Activated CD8-positive, alpha-beta memory T cell treated with anti-CD3 and anti-CD28 coated beads for 4 hours (primary cell): ENCODE results near the gene BCL7C.
"Not testable (repeated sequence)": the region's sequence is repeated elsewhere in the genome, so short reads cannot be mapped to it uniquely, and the experiment has no call there.

Experiments used
- DNase-seq, 2 donors: peaks; one replicate each; pipeline ENCODE4 v3.0.0-alpha.2; 2020; ENCODE audit warnings: low read depth in 2 of 2

The BCL7C gene

GRCh38 chr16:30893744-30894539, at the start of gene BCL7C:
Gene BCL7C, minus strand, starts transcription at chr16:30894077. Its CDS starts 133 bp downstream, at chr16:30893944.
- peak; percentile 64 to 66 for DNase-seq

DNA sequence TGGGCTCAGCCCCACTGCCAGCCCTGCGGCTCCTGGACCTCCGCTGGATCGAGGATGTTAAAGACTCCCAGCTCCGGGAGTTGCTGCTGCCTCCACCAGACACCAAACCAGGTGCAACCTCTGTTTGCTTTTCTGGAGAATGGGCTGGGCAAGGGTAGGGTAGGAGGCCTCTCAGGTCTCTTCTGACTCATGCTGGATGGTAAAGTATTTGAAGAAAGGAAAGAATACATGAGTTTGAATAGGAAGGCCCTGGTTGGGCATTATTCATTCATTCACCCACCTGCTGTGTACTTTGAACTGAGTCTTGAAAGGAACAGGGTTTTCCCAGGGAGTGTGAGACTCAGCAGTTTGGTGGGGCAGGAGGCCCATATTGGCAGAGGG, 48.5 kb upstream of the BCL7C start:
- no peak for DNase-seq

GRCh38 chr16:30941600-30942425, 47.9 kb upstream of the BCL7C start:
- peak in 1 of 2 donors; percentile 16 for DNase-seq

DNA sequence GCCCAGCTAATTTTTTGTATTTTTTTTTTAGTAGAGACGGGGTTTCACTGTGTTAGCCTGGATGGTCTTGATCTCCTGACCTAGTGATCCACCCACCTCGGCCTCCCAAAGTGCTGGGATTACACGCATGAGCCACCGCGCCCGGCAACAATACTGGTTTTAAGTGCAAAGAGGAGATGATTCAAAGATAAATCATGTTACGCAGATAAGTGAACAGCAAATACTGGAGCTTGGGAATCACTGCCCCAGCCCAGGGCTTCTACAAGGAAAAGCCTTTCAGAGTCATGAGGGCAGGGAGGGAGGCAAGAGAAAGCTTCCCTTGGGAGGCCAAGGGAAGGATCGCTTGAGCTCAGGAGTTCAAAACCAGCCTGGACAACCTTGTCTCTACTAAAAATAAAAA, 45.7 kb upstream of the BCL7C start:
- not testable (repeated sequence) for DNase-seq

- no peak for DNase-seq
These were observed 43.8 kb upstream of the BCL7C start for GRCh38 chr16:30937692-30938091.

- DNase-seq = no peak
These were observed 41.1 kb upstream of the BCL7C start for GRCh38 chr16:30934827-30935557.

DNA sequence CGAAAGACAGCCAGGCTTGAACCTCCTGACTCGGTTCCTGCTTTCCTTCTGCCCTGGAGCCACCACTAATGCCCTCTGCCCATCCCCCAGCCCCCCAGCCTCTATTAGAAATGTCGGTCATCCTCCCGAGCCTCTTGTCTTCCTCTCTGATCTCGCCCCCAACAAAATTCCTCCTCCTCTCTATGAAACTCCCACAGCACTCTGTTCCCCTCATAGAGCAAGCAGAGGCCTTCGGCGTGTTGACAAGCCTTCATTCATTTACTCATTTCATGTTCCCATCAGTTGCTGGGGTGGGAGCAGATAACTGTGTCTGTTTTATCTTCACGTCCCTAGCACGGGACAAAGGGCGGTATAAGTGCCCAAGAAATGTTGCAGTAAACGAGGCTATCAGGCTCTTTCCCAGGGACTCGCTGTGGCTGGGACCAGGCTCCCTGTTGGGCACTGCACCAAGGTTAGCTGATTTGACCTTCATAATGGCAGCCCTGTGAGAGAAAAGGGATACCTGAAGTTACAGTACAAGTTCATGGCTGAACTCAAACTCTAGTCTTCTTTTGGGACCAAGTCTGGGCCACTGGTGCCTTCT, 37.3 kb upstream of the BCL7C start:
- no peak for DNase-seq

DNA sequence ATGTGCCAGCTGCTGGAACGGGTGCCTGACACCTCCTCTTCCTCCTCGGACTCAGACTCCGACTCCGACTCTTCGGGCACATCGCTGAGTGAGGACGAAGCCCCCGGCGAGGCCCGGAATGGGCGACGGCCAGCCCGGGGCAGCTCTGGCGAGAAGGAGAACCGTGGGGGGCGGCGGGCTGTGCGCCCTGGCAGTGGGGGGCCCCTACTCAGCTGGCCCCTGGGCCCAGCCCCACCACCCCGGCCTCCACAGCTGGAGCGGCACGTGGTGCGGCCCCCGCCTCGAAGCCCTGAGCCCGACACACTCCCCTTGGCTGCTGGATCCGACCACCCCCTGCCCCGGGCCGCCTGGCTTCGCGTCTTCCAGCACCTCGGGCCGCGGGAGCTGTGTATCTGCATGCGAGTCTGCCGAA, 36.3 kb upstream of the BCL7C start:
- no peak for DNase-seq

- no peak for DNase-seq
These were observed 35.3 kb upstream of the BCL7C start for GRCh38 chr16:30929167-30929566.

- DNase-seq = no peak
These were observed 34.5 kb upstream of the BCL7C start for GRCh38 chr16:30928390-30928789.

DNA sequence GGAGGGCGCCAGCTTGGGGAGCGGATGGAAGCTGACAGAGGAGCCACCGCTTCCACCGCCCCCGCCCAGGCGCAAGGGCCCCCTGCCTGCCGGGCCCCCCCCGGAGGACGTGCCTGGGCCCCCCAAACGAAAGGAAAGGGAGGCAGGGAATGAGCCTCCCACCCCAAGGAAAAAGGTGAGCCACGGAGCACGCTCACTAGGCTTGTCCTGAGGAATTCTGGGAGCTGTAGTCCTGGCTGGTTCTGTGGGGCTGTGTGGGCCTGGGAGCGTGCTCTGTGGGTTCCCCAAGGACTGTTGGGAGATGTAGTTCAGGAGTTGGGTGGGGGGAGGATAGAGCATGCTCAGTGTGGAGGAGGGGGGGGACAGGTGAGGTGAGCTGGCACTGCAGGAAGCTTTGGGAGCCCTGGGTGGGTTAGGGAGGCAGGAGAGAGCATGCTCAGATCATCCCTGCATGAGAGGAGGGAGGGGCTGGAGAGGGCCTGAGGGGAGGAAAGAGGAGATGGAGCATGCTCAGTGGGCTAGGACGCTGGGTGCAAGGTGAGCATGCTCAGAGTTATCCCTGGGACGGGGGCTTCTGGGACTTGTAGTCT, 34.0 kb upstream of the BCL7C start:
- no peak for DNase-seq

DNA sequence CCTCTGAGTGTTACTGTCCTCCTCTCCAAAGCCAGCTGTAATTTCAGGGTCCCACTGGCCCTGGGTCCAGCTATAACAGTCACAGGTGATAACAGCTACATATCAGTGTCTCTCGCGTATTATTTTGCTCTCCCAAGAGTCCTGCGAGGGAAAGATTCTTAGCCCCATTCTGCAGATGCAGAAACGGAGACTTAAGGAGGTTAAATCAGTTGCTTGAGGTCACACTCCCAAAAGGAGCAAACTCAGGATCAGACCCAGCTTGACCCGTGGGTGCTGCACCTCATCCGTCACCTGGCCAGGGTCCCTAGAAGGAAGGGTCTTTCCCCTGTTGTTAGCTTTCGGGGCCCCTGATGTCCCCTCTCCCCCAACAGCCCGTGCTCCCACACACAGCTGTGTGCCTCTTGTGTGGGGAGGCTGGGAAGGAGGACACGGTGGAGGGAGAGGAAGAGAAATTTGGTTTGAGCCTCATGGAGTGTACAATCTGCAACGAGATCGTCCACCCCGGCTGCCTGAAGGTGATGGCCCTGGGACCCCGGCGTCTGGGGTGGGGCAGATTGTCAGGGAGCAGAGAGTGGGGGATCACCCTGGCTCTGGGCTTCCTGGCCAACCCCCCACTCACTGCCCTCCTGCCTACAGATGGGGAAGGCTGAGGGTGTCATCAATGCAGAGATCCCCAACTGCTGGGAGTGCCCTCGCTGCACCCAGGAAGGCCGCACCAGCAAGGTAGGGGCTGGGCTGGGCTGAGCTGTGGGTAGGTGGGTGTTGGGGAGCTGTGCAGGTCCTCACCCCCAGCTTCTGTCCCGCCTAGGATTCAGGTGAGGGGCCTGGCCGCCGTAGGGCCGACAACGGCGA, 33.3 kb upstream of the BCL7C start:
- no peak for DNase-seq

- no peak for DNase-seq
These were observed 32.3 kb upstream of the BCL7C start for GRCh38 chr16:30925995-30926811.

- DNase-seq = no peak
These were observed 31.7 kb upstream of the BCL7C start for GRCh38 chr16:30925632-30925987.

DNA sequence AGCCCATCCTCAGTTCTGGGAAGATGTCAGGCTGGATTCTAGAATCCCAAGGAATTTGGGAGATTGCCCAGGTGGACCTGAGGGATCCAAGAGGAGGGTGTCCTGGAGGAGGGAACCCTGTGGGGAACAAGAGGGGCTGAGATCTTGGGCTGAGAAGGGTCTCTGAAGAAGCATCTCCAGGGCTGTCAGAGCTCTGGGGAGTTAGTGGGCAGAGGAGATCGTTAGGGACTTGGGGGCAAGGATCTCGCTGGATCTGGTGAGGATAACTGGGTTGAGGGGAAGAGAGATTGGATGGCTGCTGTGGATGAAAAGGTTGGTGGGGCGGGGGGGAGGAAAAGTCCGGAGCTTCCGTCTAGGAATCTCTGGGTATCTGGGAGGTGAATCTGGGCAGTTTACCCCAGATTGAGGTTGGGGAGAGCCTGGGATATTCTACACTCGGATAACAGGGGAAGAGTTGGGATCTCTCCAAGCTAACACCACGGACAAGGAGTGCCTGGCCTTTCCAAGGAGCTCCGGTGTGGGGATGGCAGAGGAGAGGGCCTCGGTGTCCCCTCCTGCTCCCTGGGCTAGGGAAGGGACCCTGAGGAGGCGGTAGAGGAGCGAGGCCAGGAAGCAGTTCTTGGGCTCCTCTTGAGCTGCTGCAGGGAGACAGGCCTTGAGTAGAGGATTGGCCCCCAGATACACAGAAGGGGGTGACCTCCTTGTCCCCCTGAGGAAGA, 31.2 kb upstream of the BCL7C start:
- no peak for DNase-seq

DNA sequence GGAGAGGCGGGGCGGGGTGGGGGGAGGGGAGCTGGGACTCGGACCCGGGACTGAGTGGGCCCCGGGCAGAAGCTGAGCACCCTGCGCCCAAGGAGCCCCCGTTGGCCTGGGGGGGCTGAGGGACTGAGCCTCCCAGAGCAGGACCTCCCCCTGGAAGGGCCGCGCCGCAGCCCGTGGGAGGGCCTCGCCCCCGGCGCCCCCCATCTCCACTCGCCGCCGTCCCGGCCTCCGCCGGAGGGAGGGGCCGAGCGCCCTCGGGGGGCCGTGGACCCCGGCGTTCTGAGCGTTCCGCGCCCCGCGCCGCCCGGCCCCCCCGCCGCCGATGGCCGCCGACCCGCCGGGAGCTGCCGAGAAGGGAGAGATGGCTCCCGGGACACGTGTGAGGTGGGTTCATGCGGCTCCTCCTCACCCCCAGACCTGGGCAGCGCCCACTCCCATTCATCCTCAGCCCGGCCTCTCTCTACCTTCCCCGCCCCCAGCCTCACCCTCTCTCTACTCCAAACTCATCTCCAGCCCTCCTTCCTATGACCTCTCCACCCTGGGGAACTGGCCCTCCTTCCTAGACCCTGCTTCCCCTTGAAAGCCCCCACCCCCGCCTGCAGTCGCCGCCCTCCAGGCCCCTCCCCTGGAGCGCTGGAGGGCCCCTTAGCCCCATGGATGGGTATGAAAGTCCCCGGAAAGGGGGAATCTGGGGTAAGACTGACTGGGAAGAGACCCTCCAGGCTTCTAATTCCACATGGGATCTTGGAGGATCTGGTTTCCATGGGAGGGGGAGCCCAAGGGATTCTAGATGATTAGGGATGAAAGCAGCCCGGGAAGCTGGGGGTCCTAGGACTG, 30.4 kb upstream of the BCL7C start:
- no peak for DNase-seq

DNA sequence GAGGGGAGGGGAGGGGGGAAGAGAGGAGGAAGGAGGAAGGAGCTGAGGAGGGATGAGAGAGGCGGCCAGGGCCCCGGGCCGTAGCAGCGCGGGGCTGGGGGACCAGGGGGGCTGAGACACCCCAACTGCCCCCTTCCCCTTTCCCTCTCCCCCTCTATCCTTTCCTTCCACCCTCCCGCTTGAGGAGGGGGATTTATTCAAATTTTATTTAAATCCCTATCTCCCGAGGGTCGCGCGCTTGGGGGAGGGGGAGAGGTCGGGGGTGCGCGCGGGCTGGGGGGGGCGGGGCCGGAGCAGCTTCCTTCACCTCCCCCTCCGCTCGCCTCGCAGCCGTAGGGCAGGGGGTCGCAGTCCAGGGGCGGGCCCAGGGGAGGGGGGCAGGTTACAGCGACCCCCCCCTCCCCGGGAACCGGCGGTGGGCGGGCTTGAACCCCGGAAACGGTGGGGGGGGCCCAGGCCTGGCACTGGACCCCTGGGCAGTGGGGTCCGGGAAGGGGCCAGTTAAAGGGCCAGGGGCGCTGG, 29.7 kb upstream of the BCL7C start, which contains the start of gene FBXL19:
Gene FBXL19, plus strand, starts transcription at position 19 of the 522 bp plus-strand sequence. CDS start 2,183 bp downstream, outside the sequence.
- DNase-seq = no peak
